OCI-LY7 (cell line): ENCODE results near the gene KIF11. TPM values are rescaled to one million over a fixed set of nuclear protein-coding genes. Genes with fewer than 3 reads are reported as not detected.
"Not testable (repeated sequence)": the region's sequence is repeated elsewhere in the genome, so short reads cannot be mapped to it uniquely, and the experiment has no call there.

ENCODE experiments used
- BruUV-seq: library from RNA; stranded (reverse); fragments of 400-500 nt; replicated peaks from 2 replicates; lab custom pipeline; 2021; lab: Mats Ljungman, UMichigan
- CTCF ChIA-PET: fragments of 300-600 bp; sonication (Branson Sonifier 250); formaldehyde crosslinking; loops from one replicate; lab custom pipeline; 2022; ENCODE audit warnings: antibody characterized with exemption; ENCODE audit not compliant: unreplicated experiment; lab: Charles Lee
- POLR2A ChIA-PET: fragments of 300-600 bp; sonication (Branson Sonifier 250); formaldehyde crosslinking; loops from one replicate; lab custom pipeline; 2022; ENCODE audit warnings: antibody characterized with exemption; lab: Charles Lee
- DNase-seq: peaks from one replicate; pipeline ENCODE4 v3.0.0-alpha.2; 2015; ENCODE audit warnings: low spot score
- H2AFZ ChIP-seq: fragments of 200-600 bp; sonication (generic), shearing (Covaris generic); 2 replicates; pipeline ENCODE4 v1.6.1; 2014; ENCODE audit warnings: mild to moderate bottlenecking, antibody characterized with exemption, low read length, moderate library complexity
- H3K27ac ChIP-seq: fragments of 200-600 bp; sonication (generic); 2 replicates; pipeline ENCODE4 v1.5.1; 2014; ENCODE audit warnings: mixed run types, low read depth, mild to moderate bottlenecking, moderate library complexity, low read length, inconsistent platforms; ENCODE audit not compliant: poor library complexity, severe bottlenecking
- H3K36me3 ChIP-seq: fragments of 200-600 bp; sonication (generic); 2 replicates; pipeline ENCODE4 v1.6.1; 2014; ENCODE audit warnings: mild to moderate bottlenecking, antibody characterized with exemption, low read length, moderate library complexity, mixed read lengths; ENCODE audit not compliant: insufficient read depth
- H3K4me1 ChIP-seq: fragments of 200-600 bp; sonication (generic); 2 replicates; pipeline ENCODE4 v1.5.1; 2014; ENCODE audit warnings: mild to moderate bottlenecking, low read length; ENCODE audit not compliant: insufficient read depth, poor library complexity, severe bottlenecking
- H3K4me2 ChIP-seq: fragments of 200-600 bp; sonication (generic); 2 replicates; pipeline ENCODE4 v1.6.1; 2014; ENCODE audit warnings: mild to moderate bottlenecking, low read length
- H3K4me3 ChIP-seq: fragments of 200-600 bp; sonication (generic); 2 replicates; pipeline ENCODE4 v1.5.1; 2014; ENCODE audit warnings: mild to moderate bottlenecking, low read depth, low read length; ENCODE audit not compliant: poor library complexity, severe bottlenecking
- H3K79me2 ChIP-seq: fragments of 200-600 bp; sonication (generic); 2 replicates; pipeline ENCODE4 v1.6.1; 2016; ENCODE audit warnings: low read depth, mild to moderate bottlenecking, low read length, moderate library complexity, mixed read lengths; ENCODE audit not compliant: insufficient read depth
- H3K9me2 ChIP-seq: fragments of 200-600 bp; sonication (generic); 2 replicates; pipeline ENCODE4 v1.6.1; 2016; ENCODE audit warnings: mild to moderate bottlenecking, low read length, mixed read lengths; ENCODE audit not compliant: insufficient read depth
- H3K9me3 ChIP-seq: fragments of 200-600 bp; sonication (generic); 2 replicates; pipeline ENCODE4 v1.6.1; 2014; ENCODE audit warnings: mild to moderate bottlenecking, mixed run types, low read length, mixed read lengths
- H4K20me1 ChIP-seq: fragments of 200-600 bp; sonication (generic); 2 replicates; pipeline ENCODE4 v1.6.1; 2014; ENCODE audit warnings: mild to moderate bottlenecking, antibody characterized with exemption, low read length, moderate library complexity, mixed read lengths; ENCODE audit not compliant: insufficient read depth
- EZH2phosphoT487 ChIP-seq: fragments of 200-600 bp; sonication (generic); IDR thresholded peaks from 2 replicates; pipeline ENCODE4 v1.6.1; 2018; ENCODE audit warnings: low read depth, borderline replicate concordance, mild to moderate bottlenecking, mixed run types, antibody characterized with exemption, low read length, moderate library complexity, mixed read lengths
- intact Hi-C: fragments of 100-400 bp; cut with micrococcal nuclease; formaldehyde crosslinking; loops from one replicate; pipeline ENCODE4 v1.10.0; 2022; ENCODE audit not compliant: unreplicated experiment
- total RNA-seq, 2 experiments: library from RNA; depleted of rRNA in 1 of 2; stranded (reverse); fragments of >200 nt in 1 of 2; shearing (Covaris generic) in 1 of 2; gene quantifications; 2 replicates each; pipeline ENCODE4 v1.2.3, GENCODE V29; 2014 to 2022
- TF ChIP-seq, protein P1 (sequence below): fragments of 200-600 bp; sonication (generic); conservative IDR thresholded peaks from 2 replicates; pipeline ENCODE4 v1.5.1; 2014; ENCODE audit warnings: mild to moderate bottlenecking, antibody characterized with exemption, low read length, moderate library complexity, mixed read lengths

Gene KIF11
- total RNA-seq, 2 experiments from 2014 or later: 71.8 to 103 TPM

DNA sequence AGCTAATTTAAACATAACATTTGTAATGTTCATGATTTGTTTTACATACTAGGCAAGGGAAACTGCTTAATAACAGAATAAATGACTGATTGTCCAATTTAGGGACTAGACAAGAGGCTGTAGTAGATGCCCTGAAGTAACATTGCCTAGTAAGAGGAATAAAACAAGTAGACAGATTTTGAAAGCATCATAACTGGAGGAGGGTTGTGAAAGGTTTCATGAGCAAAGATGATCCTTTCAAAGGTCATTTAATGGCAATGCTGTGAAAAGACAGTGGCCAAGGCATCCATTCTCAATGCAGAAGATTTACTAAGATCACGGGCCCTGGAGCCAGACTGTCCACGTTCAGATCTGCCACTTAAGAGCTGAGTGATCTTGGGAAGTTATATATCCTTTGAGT lies 52.0 kb downstream of the KIF11 start:
- Histone ChIP-seq H3K4me3 (no peak overlapping the region), H2AFZ (no peak overlapping the region), H4K20me1 (no peaks in the 10 kb centered on the region), H3K9me2 (no peaks in the 10 kb centered on the region), H3K4me2 (no peak overlapping the region), H3K9me3 (no peaks in the 10 kb centered on the region), H3K79me2 (peaks cover 15% of the 10 kb centered on the region; the same call in 1 of the 2 replicates), H3K27ac (no peak overlapping the region), H3K4me1 (no peaks in the 10 kb centered on the region), H3K36me3 (peaks cover 95% of the 10 kb centered on the region)
- no peak for DNase-seq
- CTCF ChIA-PET: no interaction called here
- intact Hi-C loops: loop anchor here (5.0 kb wide), 1 partner anchor 38 kb away; no protein-coding TSS in a partner anchor
- TF ChIP-seq, protein P1, sequence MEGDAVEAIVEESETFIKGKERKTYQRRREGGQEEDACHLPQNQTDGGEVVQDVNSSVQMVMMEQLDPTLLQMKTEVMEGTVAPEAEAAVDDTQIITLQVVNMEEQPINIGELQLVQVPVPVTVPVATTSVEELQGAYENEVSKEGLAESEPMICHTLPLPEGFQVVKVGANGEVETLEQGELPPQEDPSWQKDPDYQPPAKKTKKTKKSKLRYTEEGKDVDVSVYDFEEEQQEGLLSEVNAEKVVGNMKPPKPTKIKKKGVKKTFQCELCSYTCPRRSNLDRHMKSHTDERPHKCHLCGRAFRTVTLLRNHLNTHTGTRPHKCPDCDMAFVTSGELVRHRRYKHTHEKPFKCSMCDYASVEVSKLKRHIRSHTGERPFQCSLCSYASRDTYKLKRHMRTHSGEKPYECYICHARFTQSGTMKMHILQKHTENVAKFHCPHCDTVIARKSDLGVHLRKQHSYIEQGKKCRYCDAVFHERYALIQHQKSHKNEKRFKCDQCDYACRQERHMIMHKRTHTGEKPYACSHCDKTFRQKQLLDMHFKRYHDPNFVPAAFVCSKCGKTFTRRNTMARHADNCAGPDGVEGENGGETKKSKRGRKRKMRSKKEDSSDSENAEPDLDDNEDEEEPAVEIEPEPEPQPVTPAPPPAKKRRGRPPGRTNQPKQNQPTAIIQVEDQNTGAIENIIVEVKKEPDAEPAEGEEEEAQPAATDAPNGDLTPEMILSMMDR: no peak; the same call in 1 of the 2 replicates
- TF ChIP-seq EZH2phosphoT487: no peak
- POLR2A ChIA-PET: interaction anchor here (0.6 to 0.7 kb wide), 3 partner anchors 10 to 82 kb away, joined by 3 to 5 read pairs (median 4); no protein-coding TSS in a partner anchor
- no TSS peak for BruUV-seq

DNA sequence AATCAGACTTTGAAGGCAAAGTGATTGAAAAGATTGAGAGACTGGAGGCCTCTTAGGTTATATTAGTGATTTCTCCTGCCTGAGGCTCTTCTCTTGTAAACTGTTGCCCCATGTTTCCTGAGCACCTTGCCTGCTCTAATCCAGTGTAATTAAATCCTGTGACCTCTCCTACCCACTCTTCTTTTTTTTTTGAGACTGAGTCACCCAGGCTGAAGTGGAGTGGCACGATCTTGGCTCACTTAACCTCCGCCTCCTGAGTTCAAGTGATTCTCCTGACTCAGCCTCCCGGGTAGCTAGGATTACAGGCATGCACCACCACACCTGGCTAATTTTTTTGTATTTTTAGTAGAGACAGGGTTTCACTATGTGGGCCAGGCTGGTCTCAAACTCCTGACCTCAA lies 57.9 kb downstream of the KIF11 start:
- H3K27ac ChIP-seq, H3K9me2 ChIP-seq, BruUV-seq, CTCF ChIA-PET, DNase-seq, H3K4me2 ChIP-seq, H3K4me1 ChIP-seq, H3K4me3 ChIP-seq, H3K79me2 ChIP-seq, H2AFZ ChIP-seq, H3K9me3 ChIP-seq, H4K20me1 ChIP-seq, POLR2A ChIA-PET: not testable (repeated sequence)
- peaks cover 98% of the 10 kb centered on the region for H3K36me3 ChIP-seq
- intact Hi-C loops: loop anchor here (5.0 kb wide), 1 partner anchor 34 kb away; no protein-coding TSS in a partner anchor

DNA sequence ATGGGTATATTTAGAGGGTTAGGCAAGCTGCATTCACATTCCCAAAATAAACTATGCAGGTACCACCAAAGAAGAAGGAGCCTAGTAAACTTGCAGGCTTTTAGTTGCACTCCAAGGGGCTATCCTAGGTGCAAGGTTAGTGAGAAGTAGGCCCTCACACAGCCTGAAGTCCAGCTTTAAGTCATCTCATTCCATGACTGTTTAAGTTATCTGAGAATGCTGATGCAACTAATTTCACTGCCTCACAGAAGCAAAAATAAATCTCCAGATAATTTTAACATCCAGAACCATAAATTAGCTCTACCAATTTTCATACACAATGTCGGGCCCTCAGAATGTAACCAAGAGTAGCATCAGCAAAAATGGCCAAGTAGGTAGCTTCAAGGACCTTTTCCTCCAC lies 62.5 kb downstream of the KIF11 start:
- Histone ChIP-seq H3K9me3 (no peaks in the 10 kb centered on the region), H3K4me2 (no peak overlapping the region), H3K4me1 (no peaks in the 10 kb centered on the region), H3K27ac (no peak overlapping the region), H3K36me3 (peaks cover 66% of the 10 kb centered on the region), H3K79me2 (no peaks in the 10 kb centered on the region), H2AFZ (no peak overlapping the region), H3K9me2 (no peaks in the 10 kb centered on the region), H3K4me3 (no peak overlapping the region), H4K20me1 (no peaks in the 10 kb centered on the region)
- intact Hi-C loops: no loop called here
- no peak for DNase-seq
- BruUV-seq: no TSS peak
- TF ChIP-seq, protein P1: no peak
- TF ChIP-seq EZH2phosphoT487: no peak
- ChIA-PET POLR2A (interaction anchor here (0.9 to 1.6 kb wide), 2 partner anchors 11 to 34 kb away, joined by 3 to 4 read pairs; no protein-coding TSS in a partner anchor), CTCF (no interaction called here)
